ENCODE data around the gene LTF. TPM values are rescaled to one million over a fixed set of nuclear protein-coding genes. Genes with fewer than 3 reads are reported as not detected.
A peak's percentile ranks its signal among the peaks of the same experiment; 100 is the strongest.

The LTF gene
- total RNA-seq, 1 experiment from 2014 or later = 0.72 TPM

DNA sequence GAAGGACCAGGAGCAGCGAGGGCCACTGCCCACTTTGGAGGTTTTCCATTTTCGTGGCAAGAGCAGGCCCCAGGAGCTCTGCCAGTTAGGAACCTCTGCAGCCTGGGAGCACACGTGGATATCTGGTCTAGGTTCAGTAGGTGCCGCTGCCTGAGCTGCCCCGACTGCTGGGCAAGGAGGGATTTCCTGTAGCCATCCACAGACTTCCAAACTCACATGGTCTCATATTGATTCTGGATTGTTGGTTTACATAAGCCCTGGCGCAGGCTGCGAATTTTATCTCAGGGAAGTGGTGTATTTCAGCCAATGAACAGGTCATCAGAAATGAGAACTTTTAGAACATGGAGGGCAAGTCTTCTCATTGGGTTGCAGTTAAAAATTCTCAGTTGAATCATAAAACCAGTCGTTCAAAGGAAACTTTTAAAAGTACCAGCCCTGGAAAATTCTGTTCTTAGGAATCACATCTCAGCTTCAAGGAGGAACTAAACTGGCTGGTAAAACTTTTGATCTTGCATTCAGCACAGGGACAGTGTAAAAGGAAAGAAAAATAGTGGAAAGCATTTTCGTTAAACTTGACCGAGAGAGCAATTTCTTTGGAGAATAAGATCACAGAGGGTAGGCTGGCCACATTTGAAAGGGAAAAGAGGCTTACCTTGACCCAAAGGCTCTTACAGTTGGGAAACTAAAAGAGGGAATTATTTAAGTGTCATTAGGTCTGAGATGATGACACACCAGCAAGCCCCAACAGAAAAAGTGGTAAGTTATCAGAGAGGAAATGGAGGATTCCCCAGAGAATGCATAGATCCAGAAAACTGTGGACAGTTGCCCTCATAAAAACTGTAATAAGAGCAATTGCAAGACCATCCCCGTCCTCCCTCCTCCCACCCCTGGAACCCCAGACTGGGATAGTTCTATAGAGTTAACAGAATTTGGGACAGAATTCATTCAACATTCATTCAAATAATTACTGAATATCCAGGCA, 26.7 kb upstream of the LTF start:
- no peak for DNase-seq (ENCODE audit: low read depth)

DNA sequence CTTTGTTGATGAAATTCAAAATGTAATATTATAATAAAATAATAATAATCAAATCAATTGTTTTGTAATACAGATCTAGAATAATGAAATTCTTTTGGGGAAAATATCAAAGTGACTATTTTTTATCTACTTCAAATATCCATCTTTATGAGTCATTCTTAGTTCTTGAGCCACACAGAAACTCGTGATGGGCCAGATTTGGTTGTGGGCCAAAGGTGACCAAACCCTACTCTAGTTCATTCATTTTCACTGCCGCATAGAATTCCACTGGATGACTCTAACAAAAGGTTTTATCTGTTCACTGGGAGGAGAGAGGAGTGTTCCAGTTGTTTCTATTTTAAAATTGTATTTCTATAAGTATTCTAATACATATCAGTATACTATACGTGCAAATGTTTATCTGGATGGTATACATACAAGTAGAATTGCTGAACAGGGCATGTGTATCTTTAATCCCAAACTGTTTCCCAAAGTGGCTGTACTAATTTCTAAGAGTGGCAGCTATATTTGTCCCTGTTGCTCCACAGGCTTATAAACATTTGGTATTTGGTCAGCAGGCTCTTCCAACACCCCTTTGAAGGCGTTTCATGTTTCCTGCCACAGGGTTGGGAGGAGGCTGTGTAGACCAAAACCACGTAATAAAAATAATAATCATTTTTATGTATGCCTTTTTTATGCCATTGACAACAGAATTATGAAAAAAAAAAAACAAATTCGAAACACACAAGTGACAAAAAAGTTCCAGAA, 25.8 kb upstream of the LTF start:
- peak; percentile 58 for DNase-seq (ENCODE audit: low read depth)

DNA sequence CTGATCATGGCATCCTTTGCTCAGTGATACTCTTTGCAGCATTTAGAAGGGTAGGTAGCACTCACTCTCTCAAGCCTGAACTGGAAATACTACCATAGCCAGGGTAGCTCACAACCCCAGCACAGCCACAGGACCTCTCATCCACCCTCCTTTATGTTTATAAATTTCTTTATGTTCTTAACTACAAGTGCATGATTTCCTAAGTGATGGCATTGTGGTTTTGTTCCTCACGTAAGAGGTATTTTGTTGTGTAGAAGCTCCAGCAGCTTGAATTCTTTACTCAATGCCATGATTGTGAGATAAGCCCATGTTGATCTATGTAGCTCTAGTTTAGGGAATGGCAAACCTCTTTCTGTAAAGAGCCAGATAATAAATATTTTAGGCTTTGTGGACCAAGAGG, 25.2 kb upstream of the LTF start:
- DNase-seq (ENCODE audit: low read depth) = peak; percentile 56

DNA sequence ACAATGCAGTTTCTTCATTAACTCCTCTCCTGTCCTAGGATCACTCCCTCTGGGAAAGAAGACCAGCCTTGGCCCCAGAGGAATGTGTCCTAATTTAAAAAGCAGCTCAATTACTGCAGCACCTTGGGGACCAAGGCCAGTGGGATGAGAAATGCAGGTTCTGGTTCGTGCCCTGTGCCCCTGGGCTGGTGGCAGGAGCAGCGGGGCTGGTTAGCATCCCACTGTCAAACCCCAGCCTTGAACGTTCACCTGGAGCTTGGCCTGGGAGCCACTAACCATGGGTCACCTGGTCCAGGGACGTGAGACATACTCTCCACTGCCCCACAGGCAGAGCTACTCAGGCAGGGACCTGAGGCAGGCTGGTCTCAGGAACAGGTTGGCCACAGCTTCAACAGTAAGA, 24.7 kb upstream of the LTF start:
- DNase-seq (ENCODE audit: low read depth) = no peak

DNA sequence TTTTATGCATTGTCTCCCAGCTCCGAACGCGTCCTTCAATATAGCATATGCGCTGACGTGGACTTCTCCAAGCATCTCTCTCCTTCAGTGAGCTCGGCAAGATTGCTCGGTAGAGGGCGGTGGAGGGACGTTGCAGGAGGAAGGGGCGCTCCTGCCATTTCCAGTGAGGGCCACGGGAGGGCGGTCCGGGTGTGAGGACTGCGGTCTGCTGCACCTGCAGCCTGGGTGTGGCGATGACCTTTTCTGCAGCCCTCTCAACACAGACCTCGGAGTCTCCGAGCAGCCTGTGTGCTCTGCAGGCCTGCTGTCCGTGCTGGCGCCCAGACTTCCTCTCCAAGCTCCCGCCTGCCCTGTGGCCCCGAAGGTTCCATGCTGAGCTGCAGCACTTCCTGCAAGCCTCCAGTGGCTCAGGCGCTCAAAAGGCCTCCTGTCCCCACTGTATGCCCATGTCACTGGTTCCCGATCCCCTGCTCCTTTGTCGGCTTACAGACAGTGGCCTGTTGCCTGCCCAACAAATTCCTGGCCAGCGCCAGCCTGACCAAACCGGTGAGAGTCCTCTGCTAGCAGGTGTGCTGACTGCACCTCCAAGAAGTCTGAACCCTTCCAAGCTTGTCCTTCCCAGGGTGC, 24.1 kb upstream of the LTF start:
- peak; percentile 86 for DNase-seq (ENCODE audit: low read depth)

DNA sequence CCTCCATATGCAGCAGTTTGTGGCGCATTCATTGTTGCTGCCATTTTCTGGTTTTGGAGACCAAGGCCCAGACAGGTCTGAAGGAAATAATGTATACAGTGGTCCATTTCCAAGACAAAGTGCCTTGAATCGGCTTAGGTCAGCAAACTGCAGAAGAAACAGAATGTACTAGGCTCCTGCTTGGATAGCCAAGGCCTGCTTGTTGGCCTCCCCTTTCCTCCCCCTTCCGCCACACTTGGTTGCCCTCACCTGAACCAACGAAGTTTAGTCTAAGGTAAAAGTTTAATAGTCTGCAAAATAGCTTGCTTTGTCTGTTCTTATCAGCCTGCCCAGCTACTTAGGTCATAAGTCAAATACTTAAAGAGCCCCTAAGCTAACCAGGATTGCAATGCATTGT, 21.1 kb upstream of the LTF start:
- no peak for DNase-seq (ENCODE audit: low read depth)

DNA sequence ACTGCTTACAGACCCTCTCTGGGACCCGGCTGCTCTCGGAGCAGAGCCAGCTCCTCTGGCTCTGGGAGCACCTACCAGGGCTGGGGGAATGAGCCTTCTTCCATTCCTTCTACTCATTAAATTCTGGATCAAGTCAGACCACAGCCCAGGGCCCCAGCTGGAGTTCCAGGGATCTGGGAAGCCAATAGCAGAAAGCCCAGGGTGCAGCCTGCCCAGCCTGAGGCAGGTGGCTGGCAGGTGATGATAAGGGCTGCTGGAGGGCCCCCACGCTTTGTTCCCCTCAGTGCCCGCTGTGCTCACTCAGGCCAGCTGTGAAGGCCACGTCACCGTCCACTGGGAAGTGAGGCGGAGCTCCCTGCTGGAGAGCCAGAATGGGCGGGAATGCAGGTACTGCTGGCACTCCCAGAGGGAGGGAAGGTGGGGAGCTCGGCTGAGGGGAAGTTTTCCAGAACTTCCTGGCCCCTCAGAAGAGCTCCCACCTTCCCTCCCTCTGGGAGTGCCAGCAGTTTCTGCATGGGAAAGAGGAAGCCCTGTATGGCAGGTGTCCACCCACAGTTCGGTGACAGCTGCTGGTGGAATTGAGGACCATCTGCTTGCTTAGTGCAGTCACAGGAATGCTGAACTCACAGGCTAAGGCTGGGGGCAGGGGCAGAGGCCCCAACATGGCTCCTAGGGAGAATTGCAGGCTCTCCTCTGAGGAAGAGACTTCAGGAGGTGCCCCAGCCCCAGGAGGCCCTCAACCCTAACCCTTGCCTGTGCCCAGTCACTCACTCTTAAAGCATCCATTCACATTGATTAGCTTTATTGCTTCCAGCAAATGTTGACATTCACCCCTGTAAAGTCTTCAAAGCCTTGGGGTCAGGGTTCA, 20.4 kb upstream of the LTF start:
- DNase-seq (ENCODE audit: low read depth) = no peak

DNA sequence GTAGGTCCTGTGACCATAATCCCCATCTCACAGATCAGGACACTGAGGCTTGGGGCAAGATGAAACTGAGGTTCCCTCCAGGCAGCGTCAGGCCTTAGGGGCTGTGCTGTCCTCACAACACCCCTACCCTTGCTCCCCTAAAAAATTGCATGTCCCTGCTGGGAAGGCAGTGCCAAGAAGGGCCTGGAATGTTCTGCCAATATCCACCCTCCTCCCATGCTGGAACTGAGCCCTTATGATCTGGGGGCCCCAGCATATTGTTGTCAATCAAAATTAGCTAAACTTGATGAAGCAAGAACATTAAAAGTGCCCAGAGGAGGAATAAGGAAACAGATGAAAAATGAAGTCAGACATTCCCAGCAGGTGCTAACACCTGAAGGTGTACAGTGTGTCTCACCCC, 19.7 kb upstream of the LTF start:
- no peak for DNase-seq (ENCODE audit: low read depth)

DNA sequence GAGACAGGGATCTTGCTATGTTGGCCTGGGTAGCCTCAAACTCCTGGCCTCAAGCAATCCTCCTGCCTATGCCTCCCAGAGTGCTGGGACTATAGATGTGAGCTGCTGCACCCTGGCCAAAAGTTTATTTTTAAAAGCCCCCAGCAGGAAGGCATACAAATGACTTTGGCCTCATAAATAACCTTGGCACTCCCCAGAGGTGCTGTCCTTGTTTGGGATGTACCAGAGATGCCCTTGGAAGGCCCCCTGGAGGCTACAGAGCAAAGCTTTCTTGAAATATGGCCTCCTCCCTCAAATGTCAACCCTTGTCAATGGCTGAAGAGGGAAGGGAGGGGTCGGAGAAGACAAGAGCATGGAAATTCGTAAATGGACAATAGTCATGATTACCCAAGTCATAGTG, 19.1 kb upstream of the LTF start:
- DNase-seq (ENCODE audit: low read depth) = no peak

DNA sequence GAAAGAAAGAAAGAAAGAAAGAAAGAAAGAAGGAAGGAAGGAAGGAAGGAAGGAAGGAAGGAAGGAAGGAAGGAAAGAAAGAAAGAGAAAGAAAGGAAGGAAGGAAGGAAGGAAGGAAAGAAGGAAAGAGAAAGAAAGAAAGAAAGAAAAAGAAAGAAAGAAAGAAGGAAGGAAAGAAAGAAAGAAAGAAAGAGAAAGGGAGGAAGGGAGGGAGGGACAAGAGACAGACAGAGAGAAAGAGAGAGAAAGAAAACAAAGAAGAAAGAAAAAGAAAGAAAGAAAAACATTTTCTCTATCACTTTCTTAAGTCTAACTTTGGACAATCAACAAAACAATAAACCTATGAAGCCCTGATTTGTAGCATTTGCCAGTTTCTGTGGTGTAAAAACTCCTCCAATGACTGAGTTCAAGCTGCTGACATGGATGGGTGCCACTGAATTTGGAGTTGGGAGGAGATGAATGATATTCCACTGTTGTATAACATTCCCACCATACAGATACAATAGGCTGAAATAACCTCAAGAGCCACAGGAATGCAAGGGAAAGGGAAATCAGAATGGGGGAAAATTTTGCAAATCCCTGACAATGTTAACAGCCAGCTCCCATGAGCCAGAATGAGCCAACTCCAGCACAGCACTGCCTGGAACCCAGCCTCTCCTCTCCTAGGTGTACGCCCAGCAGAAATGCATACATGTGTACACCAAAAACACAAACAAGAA, 18.1 kb upstream of the LTF start:
- peak; percentile 79 for DNase-seq (ENCODE audit: low read depth)

DNA sequence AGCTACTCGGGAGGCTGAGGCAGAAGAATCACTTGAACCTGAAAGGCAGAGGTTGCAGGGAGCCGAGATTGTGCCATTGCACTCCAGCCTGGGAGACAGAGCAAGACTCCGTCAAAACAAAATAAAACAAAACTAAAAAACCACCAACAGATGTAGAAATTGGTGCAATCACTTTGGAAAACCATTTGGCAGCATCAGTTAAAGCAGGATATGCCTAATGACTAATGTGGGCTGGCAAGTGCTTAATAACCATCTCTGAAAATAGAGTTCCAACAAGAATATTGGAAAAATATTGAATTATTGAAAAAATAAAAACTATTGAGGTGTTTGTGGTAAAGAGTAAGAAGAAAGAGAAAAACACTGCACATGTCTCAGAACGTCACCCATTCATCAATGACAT, 16.9 kb upstream of the LTF start:
- no peak for DNase-seq (ENCODE audit: low read depth)

DNA sequence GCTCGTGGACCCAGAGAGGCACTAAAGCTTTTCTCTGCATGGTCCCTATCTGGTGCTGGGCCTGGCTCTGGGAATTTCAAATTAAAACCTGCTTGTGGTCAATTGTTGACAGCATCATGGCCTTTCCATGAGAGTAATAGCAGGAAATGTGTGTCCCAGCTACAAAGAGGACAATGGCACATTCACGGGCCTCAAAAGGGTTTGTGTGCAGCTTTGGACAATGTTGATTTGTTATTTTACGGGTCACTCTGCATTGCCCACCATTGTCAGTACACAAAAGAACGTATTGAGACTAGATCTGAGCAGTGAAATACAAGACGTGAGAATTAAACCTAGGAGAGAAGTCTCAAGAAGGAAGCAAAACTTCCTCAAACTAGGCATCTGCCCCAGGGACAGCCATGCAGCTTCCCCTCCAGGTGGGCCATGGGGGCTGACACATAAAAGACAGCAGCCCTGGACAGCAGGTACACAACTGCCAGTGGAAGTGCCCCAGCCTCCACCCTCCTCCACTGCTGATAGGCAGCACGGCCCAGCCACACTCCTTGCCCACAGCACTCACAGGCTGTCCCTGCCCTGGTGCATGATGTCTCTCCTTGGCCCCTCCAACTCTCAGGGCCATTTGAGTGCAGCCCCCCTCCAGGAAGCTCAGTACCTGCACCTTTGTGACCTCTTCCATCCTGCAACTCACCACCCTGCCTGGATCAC, 15.9 kb upstream of the LTF start:
- no peak for DNase-seq (ENCODE audit: low read depth)

DNA sequence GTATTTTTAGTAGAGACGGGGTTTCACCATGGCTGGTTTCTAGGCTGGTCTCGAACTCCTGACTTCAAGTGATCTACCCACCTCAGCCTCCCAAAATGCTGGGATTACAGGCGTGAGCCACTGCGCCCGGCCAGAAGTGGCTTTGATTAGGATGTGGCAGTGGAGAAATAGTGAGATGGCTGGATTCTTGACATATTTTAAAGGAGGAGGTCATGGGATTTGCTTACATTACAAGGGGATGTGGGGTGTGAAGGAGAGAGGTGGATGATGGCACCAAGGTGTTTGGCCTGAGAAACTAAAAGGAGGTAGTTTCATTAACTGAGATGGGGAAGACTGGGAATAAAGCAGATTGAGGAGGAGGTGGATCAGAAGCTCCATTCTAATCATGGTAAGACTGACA, 15.0 kb upstream of the LTF start:
- DNase-seq (ENCODE audit: low read depth) = no peak

DNA sequence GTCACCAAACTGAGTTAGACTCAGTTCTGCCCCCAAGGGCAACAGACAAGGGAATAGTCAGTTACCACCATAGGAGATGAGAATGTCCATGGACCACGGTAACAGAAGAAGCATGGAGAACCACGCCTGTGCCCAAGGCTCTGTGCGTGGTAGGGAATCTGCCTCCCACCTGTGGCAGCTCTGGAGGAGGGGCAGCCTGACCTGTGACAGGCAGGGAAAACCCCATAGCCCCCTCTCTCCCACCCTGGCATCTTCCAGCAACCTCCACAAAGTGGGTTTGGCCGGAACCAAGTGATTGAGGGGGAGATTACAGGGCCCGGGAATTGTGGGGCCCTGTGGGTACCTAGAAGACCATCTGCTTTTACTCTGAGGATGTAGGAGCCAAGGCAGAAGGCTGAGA, 14.3 kb upstream of the LTF start:
- no peak for DNase-seq (ENCODE audit: low read depth)

DNA sequence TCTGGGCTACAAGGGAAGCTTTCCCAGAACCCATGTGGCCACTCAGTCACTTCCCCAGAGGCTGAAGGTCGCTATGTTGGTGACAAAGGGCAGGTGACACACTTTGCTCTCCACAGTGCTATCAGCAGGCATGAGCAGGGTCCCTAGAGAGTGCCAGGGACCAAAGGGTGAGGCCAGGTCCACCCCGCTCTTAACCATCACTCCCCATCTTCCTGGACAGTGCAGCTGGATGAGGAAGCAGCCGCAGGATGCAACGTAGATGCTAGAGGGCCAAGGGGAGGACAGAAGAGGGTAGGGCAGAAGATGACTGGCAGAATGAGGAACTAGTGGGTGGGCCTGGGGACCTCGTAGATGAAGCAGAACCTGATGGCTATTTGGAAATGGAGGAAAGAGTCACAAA, 13.6 kb upstream of the LTF start:
- no peak for DNase-seq (ENCODE audit: low read depth)

DNA sequence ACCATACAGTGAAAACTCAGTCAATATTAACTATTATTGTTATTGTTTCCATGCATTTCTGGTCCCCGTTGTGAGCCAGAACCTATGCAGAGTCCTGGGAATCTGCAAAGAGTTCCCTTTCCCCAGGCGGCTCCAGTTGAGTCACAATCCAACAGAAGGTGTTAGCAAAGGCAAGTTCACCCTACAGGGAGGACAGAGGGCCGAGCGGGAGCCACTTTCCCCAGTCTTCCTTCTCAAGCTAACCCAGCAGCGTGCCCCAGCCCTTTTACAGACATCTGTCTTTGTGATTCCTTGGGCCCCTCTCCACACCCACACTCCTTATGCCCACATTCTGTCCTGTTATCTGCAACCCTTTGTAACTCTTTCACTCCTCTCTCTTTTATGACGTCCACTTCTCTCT, 13.1 kb upstream of the LTF start:
- no peak for DNase-seq (ENCODE audit: low read depth)

DNA sequence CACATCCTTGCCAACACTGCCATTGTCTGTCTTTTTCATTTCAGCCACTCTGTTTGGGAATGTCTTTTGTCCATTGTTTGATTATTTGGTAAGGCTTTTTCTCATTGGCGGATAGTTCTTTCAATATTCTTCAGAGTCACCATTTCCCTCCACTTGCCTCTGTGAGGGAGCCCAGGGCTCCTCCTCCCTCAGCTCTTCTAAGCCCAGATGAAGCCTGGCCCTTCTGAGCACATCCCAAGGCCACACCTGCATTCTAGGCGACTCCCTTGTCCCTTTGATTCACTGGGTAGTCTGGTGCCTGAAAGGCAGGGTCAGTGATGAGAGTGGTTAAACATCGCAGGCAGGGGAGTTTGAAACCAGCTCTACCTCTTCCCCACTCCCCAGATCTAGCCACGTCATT, 12.4 kb upstream of the LTF start:
- no peak for DNase-seq (ENCODE audit: low read depth)

DNA sequence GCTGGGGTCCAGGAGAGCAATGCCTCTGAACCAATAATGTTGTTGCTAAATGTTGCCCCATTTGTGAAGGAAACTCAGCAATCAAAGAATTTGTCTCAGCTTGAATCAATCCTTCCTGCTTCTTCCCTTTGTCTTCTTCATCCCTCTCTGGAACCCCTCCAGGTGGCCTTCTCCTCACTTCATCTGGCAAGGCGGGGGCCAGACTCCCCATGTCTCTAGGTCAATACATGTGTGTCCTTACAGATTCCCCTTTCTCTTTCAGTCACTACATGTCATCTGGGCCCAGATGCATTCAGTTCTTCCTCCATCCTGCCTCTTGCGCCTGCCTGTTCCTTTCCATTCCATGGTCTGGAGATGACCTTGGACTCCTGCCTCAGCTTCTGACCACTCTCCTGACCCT, 8.0 kb upstream of the LTF start:
- DNase-seq (ENCODE audit: low read depth) = no peak

DNA sequence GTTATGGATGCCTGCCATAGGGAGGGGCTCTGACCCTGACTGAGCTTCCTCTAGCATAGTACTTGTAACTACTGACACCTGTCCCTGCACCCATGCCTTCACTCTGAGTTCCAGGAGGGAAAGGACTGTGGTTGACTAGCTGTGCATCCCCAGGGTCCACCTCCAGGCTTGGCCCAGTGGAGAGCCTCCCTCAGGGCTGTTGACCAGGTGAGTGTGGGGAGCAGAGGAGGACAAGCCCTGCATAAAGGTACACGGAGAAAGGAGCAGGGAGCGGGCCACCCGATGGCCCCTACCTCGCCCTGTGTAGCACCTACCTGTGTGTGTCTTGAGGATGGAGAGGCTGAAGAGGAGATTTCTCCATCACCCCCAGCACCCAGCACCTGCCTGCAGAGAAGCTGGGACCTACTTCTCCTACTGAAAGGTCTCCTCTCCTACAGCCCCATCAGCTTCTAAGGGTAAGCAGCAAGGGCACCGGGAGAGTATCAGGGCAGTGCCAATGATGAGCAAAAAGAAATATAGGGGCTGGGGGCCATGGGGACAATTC, 6.7 kb upstream of the LTF start:
- DNase-seq (ENCODE audit: low read depth) = no peak

DNA sequence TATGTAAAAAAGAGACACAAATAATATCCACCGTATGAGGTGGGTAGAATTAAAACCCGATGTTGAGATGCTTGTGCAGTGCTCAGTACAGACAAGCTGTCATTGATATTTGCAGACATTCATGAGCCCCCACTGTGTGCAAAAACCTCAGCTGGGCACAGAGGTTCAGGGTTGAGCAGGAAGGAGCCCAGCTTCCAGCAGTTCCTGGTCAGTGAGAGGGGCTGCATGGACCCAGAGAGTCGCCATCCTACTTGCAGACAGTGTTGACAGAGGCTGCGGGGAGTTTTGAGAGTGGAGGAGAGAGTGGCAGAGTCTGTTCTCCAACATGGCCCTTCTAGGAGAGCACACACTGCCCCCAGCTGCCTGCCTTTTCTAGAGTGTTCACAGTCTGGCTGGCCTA, 6.1 kb upstream of the LTF start:
- DNase-seq (ENCODE audit: low read depth) = no peak
